T-helper 1 cell treated with Interleukin-12 subunit alpha and Interleukin-12 subunit beta and Interleukin-4 antibody, amounts not matched to agents 30 ng/mL and 1 ng/mL, for 36 hours (primary cell): ENCODE data around the gene CD53. TPM values are rescaled to one million over a fixed set of nuclear protein-coding genes. Genes with fewer than 3 reads are reported as not detected.
"Not testable (repeated sequence)": the region's sequence is repeated elsewhere in the genome, so short reads cannot be mapped to it uniquely, and the experiment has no call there.

Experiments
- intact Hi-C: fragments of 100-400 bp; cut with micrococcal nuclease; formaldehyde crosslinking; loops from one replicate; pipeline ENCODE4 v1.15.1; 2024
- total RNA-seq: library from RNA; stranded (reverse); gene quantifications from 2 replicates; pipeline ENCODE4 v1.2.3, GENCODE V29; 2022

Gene CD53
- 581 and 589 TPM in 2 replicates for total RNA-seq

- intact Hi-C loops: loop anchor here (1.0 to 10.0 kb wide), 5 partner anchors 8 to 968 kb away; partner anchors contain the start of gene LAMTOR5
Observed at GRCh38 chr1:110872745-110873720, at the start of gene CD53. TSS of gene CD53 (plus strand) at chr1:110873148. CDS start at chr1:110891409, 18,261 bp downstream.

- intact Hi-C loops: no loop called here
Observed at GRCh38 chr1:110824192-110824591, 48.8 kb upstream of the CD53 start.

GRCh38 chr1:110829955-110830553, 42.9 kb upstream of the CD53 start:
- intact Hi-C loops: loop anchor here (1.0 to 2.0 kb wide), 6 partner anchors 43 to 306 kb away; no protein-coding TSS in a partner anchor

GRCh38 chr1:110833779-110834178, 39.2 kb upstream of the CD53 start:
- intact Hi-C loops: not testable (repeated sequence)

- intact Hi-C loops: no loop called here
Observed at GRCh38 chr1:110846861-110847260, 26.1 kb upstream of the CD53 start.

- intact Hi-C loops: no loop called here
Observed at GRCh38 chr1:110850145-110850544, 22.8 kb upstream of the CD53 start.

DNA sequence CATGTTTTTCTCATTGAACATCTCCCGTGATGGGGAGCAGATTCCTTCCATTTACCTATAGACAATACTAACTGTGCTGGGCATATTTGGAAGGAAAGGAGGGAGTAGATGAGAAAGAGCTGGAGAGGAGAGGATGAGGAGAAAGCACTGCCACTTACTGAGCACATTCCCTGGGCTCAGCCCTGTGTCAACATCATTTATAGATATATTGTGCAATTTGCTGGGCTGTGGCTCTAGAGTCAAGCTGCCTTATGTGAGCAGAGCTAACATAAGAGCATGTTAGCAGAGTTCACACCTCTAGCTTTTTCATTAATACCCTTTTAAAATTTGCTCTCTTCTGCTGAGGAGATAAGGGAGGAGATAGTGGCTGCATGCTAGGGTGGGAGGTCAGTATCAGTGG, 22.3 kb upstream of the CD53 start:
- intact Hi-C loops: no loop called here

- intact Hi-C loops: no loop called here
Observed at GRCh38 chr1:110853135-110853534, 19.8 kb upstream of the CD53 start.

DNA sequence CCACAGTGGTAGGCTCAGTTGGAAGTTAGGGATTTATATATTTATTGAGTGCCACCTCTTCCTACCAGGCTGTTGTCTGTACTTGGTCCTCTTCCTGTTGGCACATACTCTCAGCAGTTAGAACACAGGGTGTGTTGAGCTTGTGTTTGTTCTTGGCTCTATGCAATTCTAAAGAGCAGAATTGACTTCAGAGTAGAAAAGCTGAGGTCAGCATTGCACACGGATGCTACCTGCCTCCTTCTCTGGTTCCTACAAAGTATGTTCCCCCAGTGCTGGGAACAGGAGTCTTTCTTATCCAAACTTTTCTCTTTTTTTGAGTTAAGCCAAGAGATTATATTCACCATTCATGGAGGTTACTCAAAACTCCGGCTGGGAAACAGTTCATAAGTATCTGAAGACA, 16.5 kb upstream of the CD53 start:
- intact Hi-C loops: no loop called here

DNA sequence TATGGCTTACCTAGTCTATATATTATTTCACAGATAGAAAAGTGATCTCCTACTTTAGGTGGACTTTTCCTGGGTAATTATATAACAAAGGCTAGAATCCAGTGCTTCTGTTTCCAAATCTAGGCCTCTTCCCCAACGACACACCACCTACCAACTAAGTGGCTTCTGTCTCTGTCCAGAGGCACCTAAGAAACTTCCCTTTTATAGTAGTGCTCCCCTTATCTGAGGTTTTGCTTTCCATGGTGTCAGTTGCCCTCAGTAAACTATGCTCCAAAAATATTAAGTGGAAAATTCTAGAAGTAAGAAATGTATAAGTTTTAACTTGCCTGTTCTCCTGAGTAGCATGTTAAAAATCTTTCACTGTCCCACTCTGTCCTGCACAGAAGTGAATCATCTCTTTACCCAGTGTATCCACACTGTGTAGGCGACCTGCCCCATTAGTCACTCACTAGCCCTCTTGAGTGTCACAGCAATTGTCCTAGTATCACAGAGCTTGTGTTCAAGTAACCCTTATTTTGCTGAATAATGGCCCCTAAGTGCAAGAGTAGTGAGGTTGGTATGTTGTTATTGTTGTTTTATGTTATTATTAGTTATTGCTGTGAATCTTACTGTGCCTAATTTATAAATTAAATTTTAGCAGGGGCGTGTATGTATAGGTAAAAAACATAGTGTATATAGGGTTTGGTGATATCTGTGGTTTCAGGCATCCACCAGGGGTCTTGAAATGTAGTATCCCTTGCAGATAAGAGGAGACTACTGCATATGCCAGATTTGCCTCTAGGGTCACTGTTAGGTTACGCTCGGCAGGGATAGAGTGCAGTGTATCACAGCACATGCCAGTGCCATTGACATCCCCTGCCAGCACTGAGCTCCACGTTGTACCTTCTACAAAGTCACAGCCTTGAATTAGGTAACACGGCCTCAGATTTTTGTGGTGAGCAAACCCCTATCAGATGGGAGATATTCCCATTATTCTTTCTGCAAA, 14.7 kb upstream of the CD53 start:
- intact Hi-C loops: no loop called here

DNA sequence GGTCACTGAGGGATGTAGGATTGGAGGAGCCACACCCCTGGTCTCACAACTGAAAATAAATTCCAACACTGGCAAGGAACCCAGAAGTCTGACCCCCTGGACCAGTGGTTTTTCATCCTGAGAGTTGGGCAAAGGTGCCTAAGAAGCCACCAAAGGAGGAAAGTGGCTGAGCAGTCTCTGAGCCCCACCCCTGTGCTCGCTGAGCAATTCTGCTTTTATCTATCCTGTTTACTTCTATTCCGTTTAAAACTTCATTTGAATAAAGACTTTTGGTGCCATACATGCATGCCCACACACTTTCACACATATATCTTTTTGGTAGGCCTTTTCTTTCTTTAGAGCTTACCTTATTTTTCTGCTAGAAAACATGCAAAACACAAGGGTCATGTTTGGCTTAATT, 13.9 kb upstream of the CD53 start:
- intact Hi-C loops: no loop called here

GRCh38 chr1:110860174-110860573, 12.8 kb upstream of the CD53 start:
- intact Hi-C loops: no loop called here

DNA sequence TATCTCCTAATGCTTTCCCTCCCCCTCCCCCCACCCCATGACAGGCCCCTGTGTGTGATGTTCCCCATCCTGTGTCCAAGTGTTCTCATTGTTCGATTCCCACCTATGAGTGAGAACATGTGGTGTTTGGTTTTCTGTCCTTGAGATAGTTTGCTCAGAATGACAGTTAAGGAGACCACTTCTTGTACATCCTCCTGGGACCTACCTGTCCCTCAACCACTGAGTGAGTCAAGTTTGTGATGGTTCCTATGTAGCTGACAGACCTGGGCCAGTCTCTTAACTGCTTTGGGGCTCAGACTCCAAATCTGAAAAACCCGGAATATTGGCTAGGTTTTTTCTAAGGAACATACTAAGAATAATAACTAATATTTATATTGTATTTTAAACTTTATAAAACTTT, 12.3 kb upstream of the CD53 start:
- intact Hi-C loops: not testable (repeated sequence)

DNA sequence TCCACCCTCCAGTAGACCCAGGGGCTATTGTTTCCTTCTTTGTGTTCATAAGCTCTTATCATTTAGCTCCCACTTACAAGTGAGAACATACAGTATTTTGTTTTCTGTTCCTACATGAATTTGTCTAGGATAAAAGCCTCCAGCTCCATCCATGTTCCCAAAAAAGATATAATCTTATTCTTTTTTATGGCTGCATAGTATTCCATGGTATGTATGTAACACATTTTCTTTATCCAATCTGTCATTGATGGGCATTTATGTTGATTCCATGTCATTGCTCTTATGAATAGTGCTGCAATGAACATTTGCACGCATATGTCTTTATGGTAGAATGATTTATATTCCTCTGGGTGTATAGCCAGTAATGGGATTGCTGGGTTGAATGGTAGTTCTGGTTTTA, 11.0 kb upstream of the CD53 start:
- intact Hi-C loops: not testable (repeated sequence)

DNA sequence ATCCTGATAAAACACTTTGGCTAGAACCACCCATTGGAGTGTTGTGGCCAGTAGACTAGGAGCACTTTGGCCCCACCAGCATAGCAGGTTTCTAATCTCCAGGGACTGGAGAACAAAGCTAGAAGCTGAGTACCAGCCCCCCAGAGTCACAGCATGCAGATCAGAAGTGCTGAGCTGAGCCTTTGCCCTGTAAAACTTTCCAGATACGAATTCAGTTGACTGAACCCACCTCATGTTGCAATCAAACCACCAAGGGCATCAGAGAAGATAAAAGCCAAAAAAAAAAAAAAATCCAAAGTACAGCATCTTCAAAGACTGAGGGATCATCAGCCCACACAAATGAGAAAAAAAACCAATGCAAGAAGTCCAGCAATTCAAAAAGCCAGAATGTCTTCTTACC, 8.7 kb upstream of the CD53 start:
- intact Hi-C loops: no loop called here

- intact Hi-C loops: loop anchor here (5.0 to 10.0 kb wide), 3 partner anchors 346 to 966 kb away; no protein-coding TSS in a partner anchor
Observed at GRCh38 chr1:110870721-110871388, 2.1 kb upstream of the CD53 start.

DNA sequence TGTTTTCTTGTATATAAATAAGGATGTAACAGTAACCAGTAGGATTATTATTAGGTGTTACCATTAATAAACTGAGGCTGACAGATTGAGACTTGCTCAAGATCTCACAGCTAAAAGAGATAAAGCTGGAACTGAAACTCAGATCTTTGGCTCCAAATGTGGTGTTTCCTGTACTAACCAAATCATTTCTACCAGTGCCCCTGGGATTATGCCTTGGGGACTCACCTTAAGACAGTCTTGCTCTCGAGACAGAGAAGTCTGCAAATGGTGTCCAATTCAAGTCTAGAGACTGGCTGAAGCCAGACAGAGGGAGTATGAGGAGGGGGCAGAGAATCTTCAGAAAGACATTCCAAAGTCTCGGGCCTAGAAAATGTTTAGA, 593 bp upstream of the CD53 start:
- intact Hi-C loops: loop anchor here (2.0 to 10.0 kb wide), 4 partner anchors 345 to 968 kb away; partner anchors contain the start of gene LAMTOR5

GRCh38 chr1:110873856-110874255, 908 bp downstream of the CD53 start:
- intact Hi-C loops: loop anchor here (1.0 to 10.0 kb wide), 8 partner anchors 7 to 969 kb away; partner anchors contain the start of genes CEPT1, DRAM2 and LAMTOR5

DNA sequence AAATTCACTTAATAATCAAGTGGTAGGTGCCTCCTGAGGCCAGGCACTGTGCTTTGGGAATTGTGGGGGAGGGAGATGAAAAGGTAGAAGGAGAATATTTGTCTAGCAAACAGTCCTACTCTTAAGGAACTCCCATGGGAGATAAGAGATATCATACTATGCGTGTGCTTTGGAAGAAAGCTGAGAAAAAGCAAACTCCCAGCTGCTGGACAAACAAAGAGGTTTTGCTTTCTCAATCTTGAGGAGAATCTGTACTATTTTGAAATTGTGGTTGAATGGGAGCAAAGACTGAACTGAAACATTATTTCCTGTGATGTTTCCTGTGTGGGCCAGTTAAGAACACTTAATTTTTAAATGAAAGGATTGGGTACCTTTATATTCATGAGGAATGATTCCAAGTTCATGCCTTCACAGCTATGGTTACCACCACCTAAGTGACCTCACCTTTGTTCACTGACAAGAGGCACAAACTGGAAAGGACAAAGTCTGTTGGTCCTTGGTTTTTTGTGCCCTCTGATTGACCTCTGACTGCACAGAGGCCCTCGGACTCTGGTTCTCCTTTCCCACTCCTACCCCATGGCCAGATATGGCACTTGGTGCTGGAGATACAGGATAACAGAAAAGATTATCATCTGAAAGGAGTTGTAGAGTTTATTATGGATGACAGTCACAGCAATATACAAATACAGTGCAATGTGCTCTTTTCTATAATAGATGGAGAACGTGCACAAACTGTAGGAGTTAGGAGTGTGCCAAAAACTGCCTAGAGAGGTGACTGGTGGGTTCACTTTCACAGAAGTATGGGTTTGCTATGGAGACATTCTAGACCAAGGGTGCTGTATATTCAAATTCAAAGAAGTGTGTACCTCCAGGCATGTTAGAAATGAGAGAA, 1.6 kb downstream of the CD53 start:
- intact Hi-C loops: loop anchor here (1.0 to 10.0 kb wide), 14 partner anchors 22 to 970 kb away; partner anchors contain the start of genes CEPT1, DRAM2, LRIF1 and RAP1A
